Measurements from ENCODE around the gene MAOB. TPM values are rescaled to one million over a fixed set of nuclear protein-coding genes. Genes with fewer than 3 reads are reported as not detected.

The MAOB gene
- total RNA-seq, 4 donors from 2014 or later, result 1.2 to 9.5 (median 3.4) TPM

DNA sequence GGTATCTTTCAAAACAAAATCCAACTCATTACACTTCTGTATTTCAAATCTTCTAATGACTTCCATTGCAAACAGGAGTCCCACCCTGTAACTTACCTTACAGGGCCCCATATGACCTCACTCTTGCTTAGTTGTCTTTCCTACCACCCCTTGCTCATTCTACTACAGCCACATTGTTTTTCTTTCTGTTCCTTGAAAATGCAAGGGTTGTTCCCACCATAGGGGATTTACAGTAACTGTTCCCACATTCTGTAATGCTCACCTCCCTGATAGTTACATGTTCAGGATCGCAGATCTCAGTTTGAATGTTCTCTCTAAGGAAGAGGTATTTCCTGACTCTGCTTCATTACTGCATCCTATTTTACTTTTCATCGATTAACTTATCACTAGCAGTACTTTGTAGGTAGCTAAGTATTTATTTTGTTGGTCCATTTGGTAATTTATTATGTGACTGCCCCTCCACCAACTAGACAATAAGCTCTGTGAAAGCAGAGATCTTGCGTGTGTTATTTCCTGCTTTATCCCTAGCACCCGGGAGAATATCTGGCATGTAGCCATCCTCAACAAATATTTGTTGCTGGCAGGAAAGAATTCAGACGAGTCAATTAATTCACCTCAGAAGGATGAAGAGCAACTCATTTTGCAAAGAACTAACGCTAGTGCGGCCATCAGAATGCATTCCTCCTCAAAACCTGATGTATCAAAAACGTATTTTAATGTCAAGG lies 21.4 kb downstream of the MAOB start:
- no peak overlapping the region for H3K4me3 ChIP-seq (replicated peaks in 1 of 3)
- WGBS, 2 donors, result 55 to 57% methylated on average over 8 of the region's 8 CpGs
- H3K36me3 ChIP-seq, result no peaks in the 10 kb centered on the region
- H3K27me3 ChIP-seq, result no peaks in the 10 kb centered on the region
- no peak overlapping the region for H3K27ac ChIP-seq
- intact Hi-C loops (cut with DNase I), result no loop called here
- H3K4me1 ChIP-seq, result no peaks in the 10 kb centered on the region
- H3K9me3 ChIP-seq, result no peaks in the 10 kb centered on the region
- DNase-seq, result peak in 1 of 2 donors; percentile 2
- TF ChIP-seq, protein P1, sequence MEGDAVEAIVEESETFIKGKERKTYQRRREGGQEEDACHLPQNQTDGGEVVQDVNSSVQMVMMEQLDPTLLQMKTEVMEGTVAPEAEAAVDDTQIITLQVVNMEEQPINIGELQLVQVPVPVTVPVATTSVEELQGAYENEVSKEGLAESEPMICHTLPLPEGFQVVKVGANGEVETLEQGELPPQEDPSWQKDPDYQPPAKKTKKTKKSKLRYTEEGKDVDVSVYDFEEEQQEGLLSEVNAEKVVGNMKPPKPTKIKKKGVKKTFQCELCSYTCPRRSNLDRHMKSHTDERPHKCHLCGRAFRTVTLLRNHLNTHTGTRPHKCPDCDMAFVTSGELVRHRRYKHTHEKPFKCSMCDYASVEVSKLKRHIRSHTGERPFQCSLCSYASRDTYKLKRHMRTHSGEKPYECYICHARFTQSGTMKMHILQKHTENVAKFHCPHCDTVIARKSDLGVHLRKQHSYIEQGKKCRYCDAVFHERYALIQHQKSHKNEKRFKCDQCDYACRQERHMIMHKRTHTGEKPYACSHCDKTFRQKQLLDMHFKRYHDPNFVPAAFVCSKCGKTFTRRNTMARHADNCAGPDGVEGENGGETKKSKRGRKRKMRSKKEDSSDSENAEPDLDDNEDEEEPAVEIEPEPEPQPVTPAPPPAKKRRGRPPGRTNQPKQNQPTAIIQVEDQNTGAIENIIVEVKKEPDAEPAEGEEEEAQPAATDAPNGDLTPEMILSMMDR (IDR thresholded peaks at IDR 0.05), result no peak
- TF ChIP-seq POLR2A (IDR thresholded peaks at IDR 0.05), result no peak

DNA sequence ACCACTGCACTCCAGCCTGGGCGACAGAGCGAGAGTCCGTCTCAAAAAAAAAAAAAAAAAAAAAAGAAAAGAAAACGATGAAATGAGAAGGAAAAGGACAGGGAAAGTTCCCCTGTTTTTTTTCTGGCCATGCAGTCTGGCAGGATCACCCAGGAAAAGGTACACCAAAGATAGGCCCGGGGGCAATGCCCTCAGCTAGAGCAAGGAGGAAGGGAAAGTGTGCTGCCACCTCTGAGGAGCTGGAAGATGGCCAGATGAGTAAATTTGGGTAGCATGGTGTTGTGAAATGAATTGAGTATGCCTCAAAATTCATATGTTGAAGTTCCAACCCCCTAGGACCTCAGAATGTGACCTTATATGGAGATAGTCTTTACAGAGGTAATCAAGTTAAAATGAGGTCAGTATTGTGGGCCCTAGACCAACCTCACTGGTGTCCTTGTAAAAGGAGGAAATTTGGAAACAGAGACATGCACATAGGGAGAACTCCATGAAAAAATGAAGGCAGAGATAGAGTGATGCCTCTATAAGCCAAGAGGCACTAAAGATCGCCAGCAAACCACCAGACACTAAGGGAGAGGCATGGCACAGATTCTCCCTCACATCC lies 28.9 kb downstream of the MAOB start:
- no peak for TF ChIP-seq POLR2A (IDR thresholded peaks at IDR 0.05)
- TF ChIP-seq, protein P1 (IDR thresholded peaks at IDR 0.05), result no peak
- no peak overlapping the region for H3K27ac ChIP-seq
- no peaks in the 10 kb centered on the region for H3K9me3 ChIP-seq
- H3K27me3 ChIP-seq, result no peaks in the 10 kb centered on the region
- WGBS, 2 donors, result 89% methylated on average over 6 of the region's 6 CpGs
- no peaks in the 10 kb centered on the region for H3K4me1 ChIP-seq
- no peaks in the 10 kb centered on the region for H3K36me3 ChIP-seq
- no peak for DNase-seq
- no peak overlapping the region for H3K4me3 ChIP-seq (replicated peaks in 1 of 3)
- intact Hi-C loops (cut with DNase I), result no loop called here

DNA sequence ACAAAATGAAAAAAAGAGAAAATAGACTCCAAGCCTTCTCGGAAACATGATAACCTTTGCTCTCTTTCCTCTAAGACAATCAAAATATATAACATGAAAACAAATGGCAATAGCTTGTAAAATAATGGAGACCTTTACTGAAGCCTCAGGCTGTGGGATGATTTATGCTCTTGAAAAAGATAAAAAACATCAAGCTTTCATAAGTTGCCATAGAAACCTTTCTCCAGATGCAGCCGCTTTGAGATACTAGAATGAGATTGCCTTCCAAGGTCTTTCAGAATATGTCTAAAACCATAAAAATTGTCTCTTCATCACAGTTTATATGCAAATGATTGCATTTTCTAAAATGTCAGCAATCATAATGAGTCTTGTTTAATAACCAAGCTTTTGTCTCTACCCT lies 31.6 kb downstream of the MAOB start:
- H3K27me3 ChIP-seq, result no peaks in the 10 kb centered on the region
- WGBS, 2 donors, result 92 to 98% methylated on average over 2 of the region's 2 CpGs
- no peak overlapping the region for H3K27ac ChIP-seq
- no peaks in the 10 kb centered on the region for H3K9me3 ChIP-seq
- TF ChIP-seq POLR2A (IDR thresholded peaks at IDR 0.05), result no peak
- TF ChIP-seq, protein P1 (IDR thresholded peaks at IDR 0.05), result no peak
- H3K4me1 ChIP-seq, result no peaks in the 10 kb centered on the region
- no peak overlapping the region for H3K4me3 ChIP-seq (replicated peaks in 1 of 3)
- H3K36me3 ChIP-seq, result no peaks in the 10 kb centered on the region
- no peak for DNase-seq
- intact Hi-C loops (cut with DNase I), result no loop called here

DNA sequence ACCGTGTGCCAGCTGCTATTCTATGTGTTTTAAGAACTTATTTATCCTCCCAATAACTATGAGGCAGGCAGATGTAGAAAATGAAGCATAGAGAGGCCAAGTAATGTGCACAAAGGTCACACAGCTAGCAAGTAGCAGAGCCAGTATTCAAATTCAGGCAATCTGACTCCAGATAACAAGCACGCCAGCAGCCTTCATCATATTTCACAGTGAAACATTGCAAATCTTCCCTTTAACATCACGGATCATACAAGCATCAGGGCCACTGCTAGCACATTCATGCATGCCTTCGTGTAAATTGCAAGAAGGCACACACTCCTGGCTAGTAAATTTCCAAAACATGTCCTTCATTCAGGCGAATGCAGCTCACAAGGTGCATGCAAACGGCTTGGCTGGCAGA lies 33.1 kb downstream of the MAOB start:
- 77 to 100% methylated on average over 1 to 6 of the region's 6 CpGs for WGBS, 2 donors
- Histone ChIP-seq H3K4me1 (no peaks in the 10 kb centered on the region), H3K36me3 (no peaks in the 10 kb centered on the region), H3K4me3 (replicated peaks in 1 of 3) (no peak overlapping the region), H3K9me3 (no peaks in the 10 kb centered on the region), H3K27me3 (no peaks in the 10 kb centered on the region), H3K27ac (no peak overlapping the region)
- intact Hi-C loops (cut with DNase I), result no loop called here
- TF ChIP-seq POLR2A (IDR thresholded peaks at IDR 0.05), result no peak
- TF ChIP-seq, protein P1 (IDR thresholded peaks at IDR 0.05), result no peak
- DNase-seq, result no peak

DNA sequence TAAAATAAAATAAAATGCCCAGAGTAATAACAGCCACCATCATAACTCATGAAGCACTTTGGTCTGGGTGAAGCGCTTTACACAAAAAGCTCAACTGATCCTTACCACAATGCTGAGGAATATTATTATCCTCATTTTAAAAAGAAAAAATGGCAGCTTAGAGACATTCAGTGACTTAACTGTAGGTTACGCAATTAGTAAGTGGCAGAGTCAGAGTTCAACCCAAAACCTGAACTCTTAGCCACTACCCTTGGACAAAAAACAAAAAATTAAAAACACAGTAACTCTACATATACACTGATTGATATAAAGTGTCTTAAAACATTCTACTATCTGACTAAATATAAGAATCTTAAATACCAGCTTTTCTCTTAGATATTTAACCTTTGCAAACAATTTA lies 34.9 kb downstream of the MAOB start:
- H3K27ac ChIP-seq, result no peak overlapping the region
- no peaks in the 10 kb centered on the region for H3K9me3 ChIP-seq
- TF ChIP-seq, protein P1 (IDR thresholded peaks at IDR 0.05), result no peak
- no peak for TF ChIP-seq POLR2A (IDR thresholded peaks at IDR 0.05)
- no peak for DNase-seq
- no peaks in the 10 kb centered on the region for H3K27me3 ChIP-seq
- intact Hi-C loops (cut with DNase I), result no loop called here
- WGBS, 2 donors, result 97 to 100% methylated on average over 2 of the region's 2 CpGs
- H3K36me3 ChIP-seq, result no peaks in the 10 kb centered on the region
- no peak overlapping the region for H3K4me3 ChIP-seq (replicated peaks in 1 of 3)
- no peaks in the 10 kb centered on the region for H3K4me1 ChIP-seq

Data from thyroid gland (tissue), 4 donors.